Kidney (tissue), 14 donors: ENCODE results near the gene FLRT2. TPM values are rescaled to one million over a fixed set of nuclear protein-coding genes. Genes with fewer than 3 reads are reported as not detected.

Experiments
- DNase-seq, 5 donors: peaks; one replicate each; pipeline ENCODE4 v3.0.0-alpha.2; 2013 to 2020
- FAIRE-seq: peaks from 2 replicates; lab custom pipeline; 2012; peaks lifted over from hg19 to GRCh38; lab: Jason Lieb, UNC
- H3K27ac ChIP-seq, 2 donors: one replicate each; pipeline ENCODE4 v1.7.0; 2013; ENCODE audit warnings: low read depth in 2 of 2, low read length in 2 of 2, inconsistent platforms in 1 of 2
- H3K27me3 ChIP-seq: one replicate; pipeline ENCODE4 v1.7.1; 2013; ENCODE audit warnings: low read length, inconsistent platforms; ENCODE audit not compliant: control insufficient read depth, insufficient read depth
- H3K36me3 ChIP-seq, 3 donors: one replicate each; pipeline versions ENCODE4 v1.7.0 to v1.7.1; 2013; ENCODE audit warnings: low read length in 3 of 3, control low read depth in 1 of 3, inconsistent platforms in 1 of 3; ENCODE audit not compliant: insufficient read depth in 3 of 3, control insufficient read depth in 2 of 3
- H3K4me1 ChIP-seq, 3 donors: one replicate each; pipeline versions ENCODE4 v1.7.0 to v1.7.1; 2013; ENCODE audit warnings: low read length in 3 of 3, inconsistent platforms in 1 of 3, low read depth in 1 of 3; ENCODE audit not compliant: control insufficient read depth in 2 of 3, insufficient read depth in 2 of 3
- H3K4me3 ChIP-seq, 3 donors: one replicate each; pipeline versions ENCODE4 v1.7.0 to v1.8.1; 2013; ENCODE audit warnings: low read length in 3 of 3, control low read depth in 1 of 3, inconsistent platforms in 1 of 3
- H3K9ac ChIP-seq, 3 donors: one replicate each; pipeline versions ENCODE4 v1.7.0 to v1.7.1; 2013; ENCODE audit warnings: low read length in 3 of 3, control low read depth in 1 of 3, inconsistent platforms in 1 of 3
- H3K9me3 ChIP-seq, 3 donors: one replicate each; pipeline versions ENCODE4 v1.7.0 to v1.7.1; 2013; ENCODE audit warnings: low read length in 3 of 3, control low read depth in 1 of 3, inconsistent platforms in 1 of 3; ENCODE audit not compliant: control insufficient read depth in 2 of 3, insufficient read depth in 1 of 3
- CTCF ChIP-seq: IDR thresholded peaks from 3 replicates; pipeline ENCODE4 v1.5.1; 2012; ENCODE audit warnings: mild to moderate bottlenecking, moderate library complexity, borderline replicate concordance; ENCODE audit not compliant: insufficient read depth; ENCODE audit errors: extremely low read depth
- intact Hi-C: fragments of 100-400 bp; cut with DNase I; formaldehyde crosslinking; loops from one replicate; pipeline ENCODE4 v1.11.1; 2022
- polyA plus RNA-seq: library from polyadenylated mRNA; stranded (reverse); fragments of 350-450 nt; fragmentation: Illumina TruSeq; extraction: RNeasy Lipid Tissue Mini Kit (QIAGEN cat#74804); gene quantifications from one replicate; pipeline ENCODE4 v1.2.3, GENCODE V29; 2014; ENCODE audit warnings: low read depth, low replicate concordance; ENCODE audit not compliant: insufficient read depth
- total RNA-seq: library from RNA; stranded (reverse); fragmentation: NEBNext Ultra II Directional; extraction: Animal tissue kit (Norgen Biotek cat#: 25700); gene quantifications from one replicate; pipeline ENCODE4 v1.2.1, GENCODE V29; 2021
- donor health status: control.
- donor health status: control.
- donor health status: control.
- donor health status: control.
- donor health status: control.
- donor health status: DM: yes; HTN: yes; CAD: no.
- donor health status: Normal renal cell carcinoma (clear cell type).

FLRT2 gene
- total and polyA plus RNA-seq, 2 donors from 2014 or later = 1.2 to 16.6 TPM

GRCh38 chr14:85686908-85687307, 157.0 kb downstream of the FLRT2 start:
- H3K9me3 ChIP-seq = no peaks in the 10 kb centered on the region
- no peak overlapping the region for H3K27ac ChIP-seq
- no peak for DNase-seq
- no peaks in the 10 kb centered on the region for H3K36me3 ChIP-seq
- no peak for FAIRE-seq
- TF ChIP-seq CTCF = no peak
- H3K4me3 ChIP-seq = no peak overlapping the region
- intact Hi-C loops = no loop called here
- no peak overlapping the region for H3K9ac ChIP-seq
- no peaks in the 10 kb centered on the region for H3K4me1 ChIP-seq
- H3K27me3 ChIP-seq = no peaks in the 10 kb centered on the region

DNA sequence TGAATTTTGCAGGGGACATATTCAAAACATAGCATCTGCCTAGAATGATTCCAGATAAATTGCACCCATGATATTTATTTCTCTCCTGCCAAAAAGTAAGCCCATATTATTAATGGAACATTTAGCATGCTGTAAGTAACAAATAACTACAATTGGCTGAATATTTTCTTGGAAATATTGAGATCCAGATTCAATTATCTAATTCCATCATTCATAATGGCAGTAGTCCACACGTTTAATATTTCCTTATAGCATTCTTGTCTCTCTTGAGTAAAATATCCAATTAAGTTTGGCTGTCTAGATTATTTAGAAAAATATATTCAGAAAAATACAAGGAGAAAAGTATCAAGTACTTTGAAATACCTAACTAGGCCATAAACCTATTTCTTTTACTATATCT, 157.5 kb downstream of the FLRT2 start:
- H3K4me3 ChIP-seq = no peak overlapping the region
- FAIRE-seq = no peak

DNA sequence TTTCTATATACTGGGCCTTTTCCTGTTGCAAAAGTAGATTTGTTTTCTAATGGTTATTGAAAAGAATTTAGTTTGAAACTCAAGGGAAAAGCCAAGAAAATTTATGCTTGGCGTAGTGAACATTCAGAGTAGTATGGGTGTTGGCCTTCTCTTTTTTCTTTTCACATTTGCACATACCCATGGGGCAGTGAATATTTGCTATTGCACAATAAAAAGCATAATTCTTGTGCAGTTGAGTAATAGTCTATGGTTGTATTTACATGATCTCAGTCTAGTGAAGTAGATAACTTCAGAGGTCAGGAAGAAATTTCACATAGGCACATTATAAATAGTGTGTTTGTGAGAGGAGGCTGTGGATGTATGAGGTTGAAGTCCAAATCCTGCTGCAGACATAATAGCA, 158.1 kb downstream of the FLRT2 start:
- Histone ChIP-seq H3K27me3 (no peaks in the 10 kb centered on the region), H3K27ac (no peak overlapping the region), H3K4me3 (no peak overlapping the region), H3K9me3 (no peaks in the 10 kb centered on the region), H3K9ac (no peak overlapping the region), H3K36me3 (no peaks in the 10 kb centered on the region), H3K4me1 (no peaks in the 10 kb centered on the region)
- no peak for TF ChIP-seq CTCF
- intact Hi-C loops = no loop called here
- no peak for FAIRE-seq
- no peak for DNase-seq

More for the DNA sequence above, 157.5 kb downstream of the FLRT2 start:
- H3K4me1 ChIP-seq = no peaks in the 10 kb centered on the region
- H3K27me3 ChIP-seq = no peaks in the 10 kb centered on the region
- no peak overlapping the region for H3K9ac ChIP-seq
- H3K27ac ChIP-seq = no peak overlapping the region
- H3K9me3 ChIP-seq = no peaks in the 10 kb centered on the region
- no peak for DNase-seq
- intact Hi-C loops = no loop called here
- H3K36me3 ChIP-seq = no peaks in the 10 kb centered on the region
- no peak for TF ChIP-seq CTCF

GRCh38 chr14:85695300-85695699, 165.4 kb downstream of the FLRT2 start:
- Histone ChIP-seq H3K36me3 (no peaks in the 10 kb centered on the region), H3K9ac (no peak overlapping the region), H3K27ac (no peak overlapping the region), H3K27me3 (no peaks in the 10 kb centered on the region), H3K4me3 (no peak overlapping the region), H3K9me3 (no peaks in the 10 kb centered on the region), H3K4me1 (no peaks in the 10 kb centered on the region)
- DNase-seq = no peak
- no peak for FAIRE-seq
- TF ChIP-seq CTCF = no peak
- intact Hi-C loops = no loop called here
